ENCODE measurements around the gene HMGB1. TPM values are rescaled to one million over a fixed set of nuclear protein-coding genes. Genes with fewer than 3 reads are reported as not detected.

HMGB1 gene
- total and polyA plus RNA-seq, 4 experiments from 2014 or later, result 311 to 714 (median 447) TPM

DNA sequence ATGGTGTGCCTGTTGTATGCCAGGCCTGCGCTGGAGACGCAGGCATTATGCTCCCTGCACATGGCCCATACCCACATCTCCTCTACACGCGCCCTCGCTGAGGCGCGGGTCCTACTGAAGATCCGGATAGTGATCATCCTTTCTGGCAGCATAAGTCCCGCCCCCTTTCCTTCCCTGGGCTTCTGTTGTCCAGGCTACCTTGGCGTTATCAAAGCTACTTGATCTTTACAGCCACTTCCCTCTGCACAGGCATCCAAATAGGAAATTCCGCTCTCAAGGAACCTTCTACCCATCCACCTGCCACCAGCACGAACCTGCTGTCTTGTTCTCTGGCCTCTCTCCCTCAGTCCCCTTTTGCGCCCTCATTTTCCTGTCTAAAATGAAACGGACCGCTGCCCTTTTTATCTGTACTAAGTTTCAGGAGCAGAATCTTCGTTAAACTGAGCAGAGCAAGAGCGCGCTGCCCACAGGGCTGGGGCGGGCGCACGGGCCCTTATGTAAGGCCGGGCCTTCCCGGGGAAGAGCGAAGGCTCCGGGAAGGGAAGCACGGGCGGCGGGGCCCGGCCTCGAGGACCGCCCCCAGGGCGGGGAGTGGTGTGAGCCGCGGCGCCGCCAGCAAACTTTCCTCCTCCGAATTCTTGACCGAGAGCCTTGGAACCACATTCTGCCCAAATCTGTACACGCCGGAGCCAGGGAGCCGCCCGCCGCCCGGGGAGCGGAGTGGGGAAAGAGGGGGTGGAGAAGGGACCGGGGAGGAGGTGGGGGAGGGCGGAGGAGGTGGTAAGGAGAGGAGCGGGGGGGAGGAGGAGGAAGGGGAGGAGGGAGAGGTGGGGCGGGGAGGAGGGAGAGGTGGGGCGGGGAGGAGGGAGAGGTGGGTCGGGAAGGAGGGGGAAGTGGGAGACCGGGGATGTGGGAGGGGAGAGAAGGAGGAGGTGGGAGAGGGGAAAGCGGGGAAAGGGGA, 44.4 kb downstream of the HMGB1 start:
- ChIA-PET CTCF (ENCODE audit: partially characterized antibody) (interaction anchor here (0.8 to 1.9 kb wide), 6 partner anchors 10 to 75 kb away, joined by 3 to 6 read pairs (median 3); partner anchors contain the start of gene HMGB1), POLR2A (ENCODE audit: partially characterized antibody) (interaction anchor here (0.6 to 3.5 kb wide), 25 partner anchors 8 to 322 kb away, joined by 3 to 22 read pairs (median 5); partner anchors contain the start of genes HMGB1, KATNAL1 and USPL1)
- Histone ChIP-seq H3K27ac (ENCODE audit: low read depth, low read length) (no peak overlapping the region), H3K36me3 (ENCODE audit: insufficient read depth, low read length) (no peaks in the 10 kb centered on the region), H3K9me3 (ENCODE audit: control insufficient read depth in 1 of 2, low read length in 2 of 2) (no peaks in the 10 kb centered on the region), H3K4me1 (ENCODE audit: insufficient read depth, low read length) (peaks cover 19% of the 10 kb centered on the region), H3K4me3 (ENCODE audit: low read length in 2 of 2) (peak overlapping the region; percentile 23 to 36), H3K27me3 (ENCODE audit: insufficient read depth, low read length) (no peaks in the 10 kb centered on the region)
- Mint-ChIP-seq H3K4me1 (peaks cover 14 to 27% (median 20%) of the 10 kb centered on the region in 4 donors), H3K4me3 (peak overlapping the region; percentile 79 to 87 (median 84)), H3K27me3 (no peaks in the 10 kb centered on the region), H3K9me3 (no peaks in the 10 kb centered on the region), H3K36me3 (peaks cover 0 to 3% of the 10 kb centered on the region in 2 donors), H3K27ac (peak overlapping the region; percentile 47 to 93 (median 82))
- intact Hi-C loops (cut with micrococcal nuclease), result loop anchor here (1.0 to 5.0 kb wide), 6 partner anchors 13 to 196 kb away; partner anchors contain the start of genes KATNAL1 and USPL1
- peak; percentile 5 to 51 (median 16) for DNase-seq

DNA sequence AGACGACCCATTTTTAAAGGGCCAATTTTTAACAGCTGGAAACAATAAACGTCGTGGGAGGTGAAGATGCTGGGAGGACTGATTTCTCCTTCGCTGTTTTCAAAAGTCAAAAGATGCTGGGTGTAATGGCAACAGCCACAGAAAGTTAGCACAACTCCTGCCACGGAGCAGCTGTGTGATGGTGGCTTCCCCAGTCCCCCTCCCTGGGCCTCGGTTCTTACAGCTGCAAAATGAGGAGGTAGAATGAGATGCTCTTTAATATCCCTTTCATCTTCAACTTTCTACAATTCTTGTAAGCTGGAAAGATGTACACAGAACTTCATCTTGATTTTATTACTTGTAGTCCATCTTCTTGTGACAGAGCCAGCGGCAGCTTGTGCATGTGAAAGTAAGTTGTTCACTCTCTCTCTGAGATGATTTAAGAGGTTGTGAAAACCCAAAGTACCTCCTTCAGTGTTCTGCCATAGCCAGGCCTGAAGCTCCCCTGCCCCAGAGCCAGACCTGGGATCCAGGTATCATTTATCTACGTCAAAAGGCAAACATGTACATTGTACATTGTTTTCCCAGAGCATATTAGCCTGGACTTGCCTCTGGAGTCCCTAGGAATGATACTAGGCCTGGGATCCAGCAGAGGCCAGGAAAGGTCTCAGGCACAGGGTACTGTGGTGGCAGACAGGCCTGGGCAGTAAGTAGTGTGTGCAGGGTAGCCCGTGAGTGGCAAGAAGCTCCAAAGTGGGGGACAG, 46.8 kb downstream of the HMGB1 start:
- intact Hi-C loops (cut with micrococcal nuclease), result no loop called here
- H3K4me3 Mint-ChIP-seq, result peak overlapping the region in 1 of 8 donors; percentile 25
- H3K36me3 Mint-ChIP-seq, result peaks cover 0 to 3% of the 10 kb centered on the region in 2 donors
- ChIA-PET POLR2A (ENCODE audit: partially characterized antibody) (interaction anchor here (0.6 to 2.8 kb wide), 9 partner anchors 11 to 152 kb away, joined by 3 to 15 read pairs (median 4); no protein-coding TSS in a partner anchor), CTCF (ENCODE audit: partially characterized antibody) (interaction anchor here (0.8 to 1.9 kb wide), 4 partner anchors 11 to 286 kb away, joined by 3 to 11 read pairs (median 4); partner anchors contain the start of gene KATNAL1)
- H3K4me3 ChIP-seq (ENCODE audit: low read length in 2 of 2), result no peak overlapping the region
- peaks cover 28% of the 10 kb centered on the region for H3K4me1 ChIP-seq (ENCODE audit: insufficient read depth, low read length)
- DNase-seq, result no peak
- H3K27me3 ChIP-seq (ENCODE audit: insufficient read depth, low read length), result no peaks in the 10 kb centered on the region
- H3K27ac Mint-ChIP-seq, result peak overlapping the region in 5 of 7 donors; percentile 1 to 85 (median 63)
- no peaks in the 10 kb centered on the region for H3K27me3 Mint-ChIP-seq
- H3K36me3 ChIP-seq (ENCODE audit: insufficient read depth, low read length), result no peaks in the 10 kb centered on the region
- H3K9me3 Mint-ChIP-seq, result no peaks in the 10 kb centered on the region
- no peak overlapping the region for H3K27ac ChIP-seq (ENCODE audit: low read depth, low read length)
- no peaks in the 10 kb centered on the region for H3K9me3 ChIP-seq (ENCODE audit: control insufficient read depth in 1 of 2, low read length in 2 of 2)
- peaks cover 20 to 37% (median 30%) of the 10 kb centered on the region in 4 donors for H3K4me1 Mint-ChIP-seq

DNA sequence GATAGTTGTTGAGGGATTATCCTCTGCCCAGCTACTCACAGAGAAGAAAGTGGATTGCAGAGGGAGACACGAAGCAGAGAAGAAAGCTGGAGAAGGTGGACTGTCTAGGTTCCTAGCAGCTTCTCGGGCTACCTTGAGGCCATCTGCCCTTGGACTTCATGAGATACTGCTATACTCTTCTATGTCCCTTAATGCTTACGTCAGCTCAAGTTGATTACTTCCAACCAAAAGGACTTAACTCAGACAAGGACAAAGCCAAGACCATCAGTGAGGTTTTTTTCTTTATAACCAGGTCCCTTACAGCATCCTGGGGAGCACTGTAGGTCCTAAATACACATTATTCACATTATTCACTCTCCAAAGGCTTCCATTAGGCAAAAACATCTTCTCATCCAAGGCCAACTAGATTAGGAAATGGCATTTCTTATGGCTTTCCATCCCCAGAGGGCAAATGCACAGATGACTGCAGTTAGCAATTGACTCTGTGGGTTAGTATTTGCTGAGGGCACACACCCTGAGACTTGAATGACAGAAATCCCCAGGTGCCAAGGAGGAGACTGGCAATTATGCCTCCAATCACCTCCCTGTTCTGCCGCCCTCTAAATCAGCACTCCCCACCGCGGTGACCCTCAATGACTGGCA, 47.5 kb downstream of the HMGB1 start:
- Histone ChIP-seq H3K27me3 (ENCODE audit: insufficient read depth, low read length) (no peaks in the 10 kb centered on the region), H3K36me3 (ENCODE audit: insufficient read depth, low read length) (no peaks in the 10 kb centered on the region), H3K27ac (ENCODE audit: low read depth, low read length) (no peak overlapping the region), H3K4me1 (ENCODE audit: insufficient read depth, low read length) (peaks cover 24% of the 10 kb centered on the region), H3K4me3 (ENCODE audit: low read length in 2 of 2) (no peak overlapping the region), H3K9me3 (ENCODE audit: control insufficient read depth in 1 of 2, low read length in 2 of 2) (no peaks in the 10 kb centered on the region)
- CTCF ChIA-PET (ENCODE audit: partially characterized antibody), result interaction anchor here (0.9 to 3.5 kb wide), 4 partner anchors 10 to 285 kb away, joined by 3 to 19 read pairs (median 8); partner anchors contain the start of gene KATNAL1
- H3K27ac Mint-ChIP-seq, result peak overlapping the region in 3 of 7 donors; percentile 1 to 85 (median 27)
- no peaks in the 10 kb centered on the region for H3K9me3 Mint-ChIP-seq
- intact Hi-C loops (cut with micrococcal nuclease), result no loop called here
- no peaks in the 10 kb centered on the region for H3K27me3 Mint-ChIP-seq
- H3K36me3 Mint-ChIP-seq, result peaks cover 0 to 3% of the 10 kb centered on the region in 2 donors
- POLR2A ChIA-PET (ENCODE audit: partially characterized antibody), result interaction anchor here (0.6 to 2.8 kb wide), 7 partner anchors 24 to 73 kb away, joined by 3 to 15 read pairs (median 5); no protein-coding TSS in a partner anchor
- H3K4me1 Mint-ChIP-seq, result peaks cover 18 to 40% (median 30%) of the 10 kb centered on the region in 4 donors
- no peak for DNase-seq
- H3K4me3 Mint-ChIP-seq, result no peak overlapping the region

DNA sequence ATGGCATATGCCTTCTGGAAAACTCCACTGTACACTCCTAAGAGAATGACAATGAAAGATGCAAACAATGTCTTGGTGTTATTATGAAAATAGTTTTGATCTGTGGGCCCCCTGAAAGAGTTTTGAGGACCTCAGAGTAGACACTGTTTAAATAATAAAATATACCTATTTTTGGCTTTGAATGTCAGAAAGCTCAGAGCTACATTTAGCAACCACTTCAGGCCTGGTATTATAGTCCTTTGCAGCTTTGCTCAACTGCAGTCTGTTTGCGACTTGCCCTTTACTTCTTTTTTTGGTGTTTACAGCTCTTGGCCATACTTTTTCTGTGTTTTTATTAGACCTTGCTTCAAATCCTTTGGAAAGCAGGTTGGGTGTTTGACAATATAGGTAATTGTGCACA, 49.3 kb downstream of the HMGB1 start:
- Histone ChIP-seq H3K36me3 (ENCODE audit: insufficient read depth, low read length) (no peaks in the 10 kb centered on the region), H3K9me3 (ENCODE audit: control insufficient read depth in 1 of 2, low read length in 2 of 2) (no peaks in the 10 kb centered on the region), H3K27ac (ENCODE audit: low read depth, low read length) (no peak overlapping the region), H3K27me3 (ENCODE audit: insufficient read depth, low read length) (no peaks in the 10 kb centered on the region), H3K4me3 (ENCODE audit: low read length in 2 of 2) (no peak overlapping the region), H3K4me1 (ENCODE audit: insufficient read depth, low read length) (peaks cover 16% of the 10 kb centered on the region)
- Mint-ChIP-seq H3K4me1 (peaks cover 14 to 38% (median 30%) of the 10 kb centered on the region in 4 donors), H3K27me3 (no peaks in the 10 kb centered on the region), H3K36me3 (no peaks in the 10 kb centered on the region), H3K9me3 (no peaks in the 10 kb centered on the region), H3K27ac (no peak overlapping the region), H3K4me3 (peak overlapping the region in 1 of 8 donors; percentile 11)
- ChIA-PET CTCF (ENCODE audit: partially characterized antibody) (interaction anchor here (3.5 kb wide), 1 partner anchor 9 kb away, joined by 19 read pairs; no protein-coding TSS in a partner anchor), POLR2A (ENCODE audit: partially characterized antibody) (interaction anchor here (0.6 to 2.4 kb wide), 4 partner anchors 21 to 195 kb away, joined by 3 to 10 read pairs (median 6); partner anchors contain the start of gene HMGB1)
- intact Hi-C loops (cut with micrococcal nuclease), result no loop called here
- no peak for DNase-seq

DNA sequence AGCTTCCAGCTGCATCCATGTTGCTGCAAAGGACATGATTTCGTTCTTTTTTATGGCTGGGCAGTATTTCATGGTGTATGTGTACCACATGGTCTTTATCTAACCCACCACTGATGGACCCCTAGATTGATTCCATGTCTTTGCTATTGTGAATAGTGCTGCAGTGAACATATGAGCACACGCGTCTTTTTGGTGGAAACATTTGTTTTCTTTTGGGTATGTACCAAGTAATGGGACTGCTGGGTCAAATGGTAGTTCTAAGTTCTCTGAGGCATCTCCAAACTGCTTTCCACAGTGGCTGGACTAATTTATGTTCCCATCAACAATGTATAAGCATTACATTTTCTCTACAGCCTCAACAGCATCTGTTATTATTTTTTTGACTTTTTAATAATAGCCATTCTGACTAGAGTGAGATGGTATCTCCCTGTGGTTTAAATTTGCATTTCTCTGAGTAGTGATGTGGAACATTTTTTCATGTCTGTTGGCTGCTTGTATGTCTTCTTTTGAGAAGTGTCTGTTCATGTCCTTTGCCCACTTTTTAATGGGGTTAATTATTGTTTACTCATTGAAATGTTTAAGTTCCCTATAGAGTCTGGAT, 50.2 kb downstream of the HMGB1 start:
- DNase-seq, result peak in 2 of 5 donors; percentile 30 to 50
- H3K9me3 Mint-ChIP-seq, result no peaks in the 10 kb centered on the region
- Histone ChIP-seq H3K9me3 (ENCODE audit: control insufficient read depth in 1 of 2, low read length in 2 of 2) (no peaks in the 10 kb centered on the region), H3K27ac (ENCODE audit: low read depth, low read length) (no peak overlapping the region), H3K36me3 (ENCODE audit: insufficient read depth, low read length) (no peaks in the 10 kb centered on the region), H3K4me1 (ENCODE audit: insufficient read depth, low read length) (peaks cover 9% of the 10 kb centered on the region), H3K27me3 (ENCODE audit: insufficient read depth, low read length) (no peaks in the 10 kb centered on the region), H3K4me3 (ENCODE audit: low read length in 2 of 2) (no peak overlapping the region)
- CTCF ChIA-PET (ENCODE audit: partially characterized antibody), result interaction anchor here (0.5 to 3.5 kb wide), 3 partner anchors 9 to 41 kb away, joined by 3 to 19 read pairs (median 3); no protein-coding TSS in a partner anchor
- no peaks in the 10 kb centered on the region for H3K36me3 Mint-ChIP-seq
- POLR2A ChIA-PET (ENCODE audit: partially characterized antibody), result interaction anchor here (0.7 to 2.4 kb wide), 4 partner anchors 20 to 50 kb away, joined by 3 to 10 read pairs (median 6); partner anchors contain the start of gene HMGB1
- no peaks in the 10 kb centered on the region for H3K27me3 Mint-ChIP-seq
- H3K4me3 Mint-ChIP-seq, result peak overlapping the region in 6 of 8 donors; percentile 10 to 51 (median 42)
- H3K4me1 Mint-ChIP-seq, result peaks cover 8 to 31% (median 23%) of the 10 kb centered on the region in 4 donors
- H3K27ac Mint-ChIP-seq, result peak overlapping the region in 4 of 7 donors; percentile 28 to 85 (median 64)
- intact Hi-C loops (cut with micrococcal nuclease), result no loop called here

DNA sequence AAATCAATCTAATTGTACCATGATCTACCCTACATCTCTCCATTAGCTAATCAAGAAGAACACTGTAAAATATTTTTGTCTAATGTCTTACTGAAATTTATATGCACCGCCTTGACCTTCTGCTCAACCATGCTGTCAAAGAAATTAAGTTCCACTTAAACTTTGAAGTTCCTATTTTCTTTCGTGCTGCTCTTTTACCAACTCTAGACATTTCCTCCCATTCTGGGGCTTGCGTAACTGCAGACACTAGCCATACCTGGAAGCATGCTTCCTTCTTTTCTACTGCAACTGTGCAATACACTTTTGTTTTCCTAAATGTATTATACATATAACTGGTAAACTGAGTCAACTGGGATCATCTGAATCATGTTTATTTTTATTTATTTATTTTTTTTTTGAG, 51.9 kb downstream of the HMGB1 start:
- peaks cover 16 to 42% (median 32%) of the 10 kb centered on the region in 4 donors for H3K4me1 Mint-ChIP-seq
- Histone ChIP-seq H3K27me3 (ENCODE audit: insufficient read depth, low read length) (no peaks in the 10 kb centered on the region), H3K9me3 (ENCODE audit: control insufficient read depth in 1 of 2, low read length in 2 of 2) (no peaks in the 10 kb centered on the region), H3K36me3 (ENCODE audit: insufficient read depth, low read length) (no peaks in the 10 kb centered on the region), H3K4me1 (ENCODE audit: insufficient read depth, low read length) (peaks cover 15% of the 10 kb centered on the region), H3K4me3 (ENCODE audit: low read length in 2 of 2) (no peak overlapping the region), H3K27ac (ENCODE audit: low read depth, low read length) (no peak overlapping the region)
- H3K27ac Mint-ChIP-seq, result peak overlapping the region in 1 of 7 donors; percentile 73
- no peaks in the 10 kb centered on the region for H3K27me3 Mint-ChIP-seq
- H3K36me3 Mint-ChIP-seq, result no peaks in the 10 kb centered on the region
- no peak for DNase-seq
- no peaks in the 10 kb centered on the region for H3K9me3 Mint-ChIP-seq
- ChIA-PET CTCF (ENCODE audit: partially characterized antibody) (interaction anchor here (0.9 to 9.8 kb wide), 2 partner anchors 11 to 41 kb away, joined by 3 to 103 read pairs; no protein-coding TSS in a partner anchor), POLR2A (ENCODE audit: partially characterized antibody) (interaction anchor here (0.9 to 2.9 kb wide), 3 partner anchors 8 to 41 kb away, joined by 4 to 9 read pairs (median 4); partner anchors contain the start of gene UBE2L5)
- no peak overlapping the region for H3K4me3 Mint-ChIP-seq
- intact Hi-C loops (cut with micrococcal nuclease), result no loop called here
